ENCODE data around the gene SIAH1. TPM values are rescaled to one million over a fixed set of nuclear protein-coding genes. Genes with fewer than 3 reads are reported as not detected.
"Not testable (repeated sequence)": the region's sequence is repeated elsewhere in the genome, so short reads cannot be mapped to it uniquely, and the experiment has no call there.

SIAH1 gene
- 24.3 TPM for polyA plus RNA-seq

GRCh38 chr16:48385253-48386150 lies at the start of gene SIAH1:
Gene SIAH1, minus strand, starts transcription at chr16:48385413. Its CDS starts 22,985 bp downstream, at chr16:48362428.
- H3K4me1 Mint-ChIP-seq = peaks cover 15 to 24% (median 22%) of the 10 kb centered on the region in 3 donors
- no peaks in the 10 kb centered on the region for H3K36me3 Mint-ChIP-seq
- H3K27ac Mint-ChIP-seq = peak within 1 kb of the TSS; percentile 95 to 98 (median 96)
- no peaks in the 10 kb centered on the region for H3K9me3 Mint-ChIP-seq
- H3K4me3 Mint-ChIP-seq = peak within 1 kb of the TSS; percentile 92 to 98 (median 98)
- no peaks in the 10 kb centered on the region for H3K27me3 Mint-ChIP-seq

- Mint-ChIP-seq H3K36me3 (no peaks in the 10 kb centered on the region), H3K4me3 (peak overlapping the region in 2 of 4 donors; percentile 13 to 87), H3K27ac (peak overlapping the region; percentile 24 to 67 (median 66)), H3K4me1 (peaks cover 37 to 40% (median 37%) of the 10 kb centered on the region in 3 donors), H3K27me3 (no peaks in the 10 kb centered on the region), H3K9me3 (no peaks in the 10 kb centered on the region)
Measured at GRCh38 chr16:48434653-48435317, 49.6 kb upstream of the SIAH1 start.

GRCh38 chr16:48433850-48434530 lies 48.8 kb upstream of the SIAH1 start:
- no peaks in the 10 kb centered on the region for H3K27me3 Mint-ChIP-seq
- H3K4me1 Mint-ChIP-seq = peaks cover 40 to 43% (median 40%) of the 10 kb centered on the region in 3 donors
- H3K27ac Mint-ChIP-seq = peak overlapping the region; percentile 39 to 95 (median 67)
- H3K4me3 Mint-ChIP-seq = peak overlapping the region in 2 of 4 donors; percentile 4 to 87
- H3K9me3 Mint-ChIP-seq = peaks cover 0 to 3% (median 3%) of the 10 kb centered on the region in 3 donors
- H3K36me3 Mint-ChIP-seq = no peaks in the 10 kb centered on the region

GRCh38 chr16:48433116-48433849 lies 48.1 kb upstream of the SIAH1 start:
- H3K4me1 Mint-ChIP-seq = peaks cover 43 to 46% (median 44%) of the 10 kb centered on the region in 3 donors
- H3K27me3 Mint-ChIP-seq = no peaks in the 10 kb centered on the region
- H3K9me3 Mint-ChIP-seq = peaks cover 0 to 5% (median 3%) of the 10 kb centered on the region in 3 donors
- no peaks in the 10 kb centered on the region for H3K36me3 Mint-ChIP-seq
- peak overlapping the region; percentile 39 to 95 (median 67) for H3K27ac Mint-ChIP-seq
- H3K4me3 Mint-ChIP-seq = peak overlapping the region in 1 of 4 donors; percentile 38

- peak overlapping the region; percentile 77 to 98 (median 98) for H3K27ac Mint-ChIP-seq
- peaks cover 46 to 47% (median 46%) of the 10 kb centered on the region in 3 donors for H3K4me1 Mint-ChIP-seq
- no peaks in the 10 kb centered on the region for H3K27me3 Mint-ChIP-seq
- no peaks in the 10 kb centered on the region for H3K36me3 Mint-ChIP-seq
- H3K4me3 Mint-ChIP-seq = peak overlapping the region in 3 of 4 donors; percentile 49 to 87 (median 83)
- H3K9me3 Mint-ChIP-seq = peaks cover 0 to 5% (median 3%) of the 10 kb centered on the region in 3 donors
Measured at GRCh38 chr16:48432136-48432535, 46.9 kb upstream of the SIAH1 start.

- Mint-ChIP-seq H3K4me1 (peaks cover 53 to 55% (median 54%) of the 10 kb centered on the region in 3 donors), H3K36me3 (no peaks in the 10 kb centered on the region), H3K27me3 (no peaks in the 10 kb centered on the region), H3K4me3 (peak overlapping the region in 3 of 4 donors; percentile 73 to 85 (median 79)), H3K9me3 (peaks cover 0 to 5% (median 3%) of the 10 kb centered on the region in 3 donors), H3K27ac (peak overlapping the region; percentile 77 to 98 (median 96))
Measured at GRCh38 chr16:48430890-48431289, 45.7 kb upstream of the SIAH1 start.

GRCh38 chr16:48426244-48427141 lies 41.3 kb upstream of the SIAH1 start:
- Mint-ChIP-seq H3K9me3 (peaks cover 0 to 5% (median 3%) of the 10 kb centered on the region in 3 donors), H3K27me3 (no peaks in the 10 kb centered on the region), H3K4me1 (peaks cover 26 to 28% (median 28%) of the 10 kb centered on the region in 3 donors), H3K27ac (peak overlapping the region; percentile 64 to 88 (median 81)), H3K36me3 (no peaks in the 10 kb centered on the region), H3K4me3 (peak overlapping the region in 2 of 4 donors; percentile 30 to 71)

- H3K9me3 Mint-ChIP-seq = no peaks in the 10 kb centered on the region
- H3K4me3 Mint-ChIP-seq = no peak overlapping the region
- H3K27ac Mint-ChIP-seq = no peak overlapping the region
- peaks cover 11 to 18% (median 13%) of the 10 kb centered on the region in 3 donors for H3K4me1 Mint-ChIP-seq
- no peaks in the 10 kb centered on the region for H3K27me3 Mint-ChIP-seq
- H3K36me3 Mint-ChIP-seq = no peaks in the 10 kb centered on the region
Measured at GRCh38 chr16:48422537-48422936, 37.3 kb upstream of the SIAH1 start.

- no peaks in the 10 kb centered on the region for H3K36me3 Mint-ChIP-seq
- H3K4me1 Mint-ChIP-seq = peaks cover 9 to 12% (median 11%) of the 10 kb centered on the region in 3 donors
- H3K4me3 Mint-ChIP-seq = peak overlapping the region in 1 of 4 donors; percentile 75
- H3K27ac Mint-ChIP-seq = no peak overlapping the region
- H3K9me3 Mint-ChIP-seq = no peaks in the 10 kb centered on the region
- H3K27me3 Mint-ChIP-seq = no peaks in the 10 kb centered on the region
Measured at GRCh38 chr16:48421741-48422140, 36.5 kb upstream of the SIAH1 start.

GRCh38 chr16:48420437-48420836 lies 35.2 kb upstream of the SIAH1 start:
- Mint-ChIP-seq H3K27ac (peak overlapping the region in 1 of 3 donors; percentile 4), H3K4me3 (peak overlapping the region in 1 of 4 donors; percentile 58), H3K9me3 (no peaks in the 10 kb centered on the region), H3K36me3 (no peaks in the 10 kb centered on the region), H3K4me1 (peaks cover 0 to 3% (median 2%) of the 10 kb centered on the region in 3 donors), H3K27me3 (no peaks in the 10 kb centered on the region)

GRCh38 chr16:48416617-48417016 lies 31.4 kb upstream of the SIAH1 start:
- H3K4me3 Mint-ChIP-seq, H3K27ac Mint-ChIP-seq, H3K36me3 Mint-ChIP-seq, H3K9me3 Mint-ChIP-seq, H3K4me1 Mint-ChIP-seq, H3K27me3 Mint-ChIP-seq: not testable (repeated sequence)

GRCh38 chr16:48413272-48413671 lies 28.1 kb upstream of the SIAH1 start:
- Mint-ChIP-seq H3K27me3 (peaks cover 4% of the 10 kb centered on the region), H3K27ac (no peak overlapping the region), H3K4me3 (no peak overlapping the region), H3K36me3 (no peaks in the 10 kb centered on the region), H3K4me1 (no peaks in the 10 kb centered on the region), H3K9me3 (no peaks in the 10 kb centered on the region)

Data from IgD-negative memory B cell (primary cell).